Vagina (tissue), 2 donors: ENCODE results near the gene MYL3. TPM values are rescaled to one million over a fixed set of nuclear protein-coding genes. Genes with fewer than 3 reads are reported as not detected.

Experiments used
- DNase-seq, 2 donors: peaks; one replicate each; pipeline ENCODE4 v3.0.0-alpha.2; 2017; ENCODE audit errors: extremely low spot score in 2 of 2
- H3K27ac ChIP-seq: fragments of 200-600 bp; sonication (generic); one replicate; pipeline ENCODE4 v1.5.1; 2019
- H3K27me3 ChIP-seq: fragments of 200-600 bp; sonication (generic); one replicate; pipeline ENCODE4 v1.5.1; 2019
- H3K36me3 ChIP-seq, 2 donors: fragments of 200-600 bp; sonication (generic); one replicate each; pipeline ENCODE4 v1.5.1; 2017 to 2019
- H3K4me1 ChIP-seq: fragments of 200-600 bp; sonication (generic); one replicate; pipeline ENCODE4 v1.5.1; 2019
- H3K4me3 ChIP-seq, 2 donors: fragments of 200-600 bp; sonication (generic); 1 replicate in 1 of 2; 2 replicates in 1 of 2; pipeline ENCODE4 v1.5.1; 2016 to 2019
- H3K9me3 ChIP-seq: fragments of 200-600 bp; sonication (generic); one replicate; pipeline ENCODE4 v1.5.1; 2019
- POLR2A ChIP-seq, 2 donors: fragments of 450-650 bp; IDR thresholded peaks; one replicate each; pipeline ENCODE4 v1.6.1; 2017; ENCODE audit warnings: antibody characterized with exemption in 2 of 2, mild to moderate bottlenecking in 2 of 2, moderate library complexity in 2 of 2
- POLR2AphosphoS5 ChIP-seq, 2 donors: sonication (generic); formaldehyde crosslinking; IDR thresholded peaks; one replicate each; pipeline ENCODE4 v1.9.0; 2017; ENCODE audit warnings: antibody characterized with exemption in 2 of 2, mild to moderate bottlenecking in 2 of 2, low read depth in 1 of 2; ENCODE audit not compliant: insufficient read depth in 1 of 2
- intact Hi-C: fragments of 100-400 bp; cut with DNase I; formaldehyde crosslinking; loops from one replicate; pipeline ENCODE4 v1.15.1; 2023
- total RNA-seq: library from RNA; depleted of rRNA; stranded (reverse); fragments of >200 nt; gene quantifications from one replicate; pipeline ENCODE4 v1.2.3, GENCODE V29; 2016
- TF ChIP-seq, protein P1 (sequence below), 3 experiments: fragments of 450-650 bp in 2 of 3; fragments of 200-600 bp in 1 of 3; sonication (generic) in 1 of 3; IDR thresholded peaks; one replicate each; pipeline ENCODE4 v1.5.1; 2017 to 2019; ENCODE audit warnings: antibody characterized with exemption in 3 of 3, mild to moderate bottlenecking in 2 of 3, moderate library complexity in 2 of 3

Gene MYL3
- total RNA-seq, 1 donor from 2014 or later, result not detected

- no peak overlapping the region for H3K27ac ChIP-seq
- no peaks in the 10 kb centered on the region for H3K36me3 ChIP-seq
- peaks cover 54% of the 10 kb centered on the region for H3K4me1 ChIP-seq
- intact Hi-C loops, result loop anchor here (5.0 kb wide), 1 partner anchor 38 kb away; no protein-coding TSS in a partner anchor
- DNase-seq, result no peak
- H3K4me3 ChIP-seq, result no peak overlapping the region
- TF ChIP-seq POLR2A (IDR thresholded peaks at IDR 0.05) (no peak), POLR2AphosphoS5 (IDR thresholded peaks at IDR 0.05; ENCODE audit: insufficient read depth in 1 of 2, low read depth in 1 of 2) (no peak)
- TF ChIP-seq, protein P1, sequence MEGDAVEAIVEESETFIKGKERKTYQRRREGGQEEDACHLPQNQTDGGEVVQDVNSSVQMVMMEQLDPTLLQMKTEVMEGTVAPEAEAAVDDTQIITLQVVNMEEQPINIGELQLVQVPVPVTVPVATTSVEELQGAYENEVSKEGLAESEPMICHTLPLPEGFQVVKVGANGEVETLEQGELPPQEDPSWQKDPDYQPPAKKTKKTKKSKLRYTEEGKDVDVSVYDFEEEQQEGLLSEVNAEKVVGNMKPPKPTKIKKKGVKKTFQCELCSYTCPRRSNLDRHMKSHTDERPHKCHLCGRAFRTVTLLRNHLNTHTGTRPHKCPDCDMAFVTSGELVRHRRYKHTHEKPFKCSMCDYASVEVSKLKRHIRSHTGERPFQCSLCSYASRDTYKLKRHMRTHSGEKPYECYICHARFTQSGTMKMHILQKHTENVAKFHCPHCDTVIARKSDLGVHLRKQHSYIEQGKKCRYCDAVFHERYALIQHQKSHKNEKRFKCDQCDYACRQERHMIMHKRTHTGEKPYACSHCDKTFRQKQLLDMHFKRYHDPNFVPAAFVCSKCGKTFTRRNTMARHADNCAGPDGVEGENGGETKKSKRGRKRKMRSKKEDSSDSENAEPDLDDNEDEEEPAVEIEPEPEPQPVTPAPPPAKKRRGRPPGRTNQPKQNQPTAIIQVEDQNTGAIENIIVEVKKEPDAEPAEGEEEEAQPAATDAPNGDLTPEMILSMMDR (IDR thresholded peaks at IDR 0.05), result no peak
- H3K9me3 ChIP-seq, result no peaks in the 10 kb centered on the region
- H3K27me3 ChIP-seq, result no peaks in the 10 kb centered on the region
Observed at GRCh38 chr3:46869440-46869839, 6.2 kb upstream of the MYL3 start.

DNA sequence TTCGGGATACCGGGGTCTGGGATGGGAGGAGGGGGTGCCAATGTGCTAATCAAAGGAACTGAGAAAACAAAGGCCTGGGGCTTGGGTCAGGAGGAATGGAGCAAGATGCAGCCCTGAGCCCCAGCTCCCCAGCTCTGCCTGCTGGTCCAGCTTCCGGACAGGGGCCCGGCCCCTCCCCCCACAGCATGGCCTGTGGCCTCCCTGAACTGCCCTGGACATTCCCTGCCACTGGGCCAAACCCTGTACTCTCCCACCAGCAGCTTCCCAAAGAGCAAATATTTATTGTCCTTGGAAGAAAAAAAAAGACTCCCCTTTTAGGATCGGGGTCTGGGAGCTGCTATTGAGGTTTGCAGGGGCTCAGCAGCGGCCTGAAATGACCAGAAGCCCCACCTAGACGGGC lies 5.7 kb upstream of the MYL3 start:
- TF ChIP-seq POLR2A (IDR thresholded peaks at IDR 0.05), result no peak
- TF ChIP-seq, protein P1 (IDR thresholded peaks at IDR 0.05), result no peak
- TF ChIP-seq POLR2AphosphoS5 (IDR thresholded peaks at IDR 0.05; ENCODE audit: insufficient read depth in 1 of 2, low read depth in 1 of 2), result no peak
- Histone ChIP-seq H3K36me3 (no peaks in the 10 kb centered on the region), H3K27ac (no peak overlapping the region), H3K27me3 (no peaks in the 10 kb centered on the region), H3K4me3 (no peak overlapping the region), H3K4me1 (peaks cover 51% of the 10 kb centered on the region), H3K9me3 (no peaks in the 10 kb centered on the region)
- intact Hi-C loops, result loop anchor here (5.0 kb wide), 1 partner anchor 38 kb away; no protein-coding TSS in a partner anchor
- DNase-seq, result no peak

- H3K36me3 ChIP-seq, result no peaks in the 10 kb centered on the region
- TF ChIP-seq POLR2A (IDR thresholded peaks at IDR 0.05), result no peak
- TF ChIP-seq, protein P1 (IDR thresholded peaks at IDR 0.05), result no peak
- no peak for TF ChIP-seq POLR2AphosphoS5 (IDR thresholded peaks at IDR 0.05; ENCODE audit: insufficient read depth in 1 of 2, low read depth in 1 of 2)
- peak overlapping the region; percentile 66 for H3K27ac ChIP-seq
- no peaks in the 10 kb centered on the region for H3K27me3 ChIP-seq
- intact Hi-C loops, result loop anchor here (5.0 kb wide), 1 partner anchor 39 kb away; no protein-coding TSS in a partner anchor
- H3K4me3 ChIP-seq, result no peak overlapping the region
- H3K9me3 ChIP-seq, result no peaks in the 10 kb centered on the region
- peaks cover 44% of the 10 kb centered on the region for H3K4me1 ChIP-seq
- no peak for DNase-seq
Observed at GRCh38 chr3:46868287-46868686, 5.0 kb upstream of the MYL3 start.

DNA sequence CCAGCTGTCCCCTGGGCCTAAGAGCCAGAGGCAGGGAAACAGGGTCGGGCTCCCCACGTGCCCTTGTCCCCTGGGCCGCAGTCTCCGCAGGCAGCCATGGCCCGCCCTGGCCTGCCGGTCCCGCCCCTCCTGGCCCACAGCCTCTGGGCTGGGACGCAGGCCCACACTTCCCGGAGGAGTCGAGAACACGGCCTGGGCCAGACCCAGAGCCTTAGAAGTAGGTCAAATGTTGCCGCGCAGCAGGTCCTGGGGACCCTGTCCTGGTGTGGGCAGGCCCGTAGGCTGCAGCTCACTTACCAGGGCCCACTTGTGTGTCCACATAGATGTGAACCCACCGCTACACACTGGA lies 4.3 kb upstream of the MYL3 start:
- no peaks in the 10 kb centered on the region for H3K27me3 ChIP-seq
- TF ChIP-seq, protein P1 (IDR thresholded peaks at IDR 0.05), result no peak
- TF ChIP-seq POLR2AphosphoS5 (IDR thresholded peaks at IDR 0.05; ENCODE audit: insufficient read depth in 1 of 2, low read depth in 1 of 2), result peak; percentile 30 to 75
- H3K9me3 ChIP-seq, result no peaks in the 10 kb centered on the region
- peak overlapping the region; percentile 66 for H3K27ac ChIP-seq
- no peaks in the 10 kb centered on the region for H3K36me3 ChIP-seq
- DNase-seq, result no peak
- no peak overlapping the region for H3K4me3 ChIP-seq
- intact Hi-C loops, result loop anchor here (2.0 to 5.0 kb wide), 2 partner anchors 15 to 40 kb away; no protein-coding TSS in a partner anchor
- H3K4me1 ChIP-seq, result peaks cover 37% of the 10 kb centered on the region

DNA sequence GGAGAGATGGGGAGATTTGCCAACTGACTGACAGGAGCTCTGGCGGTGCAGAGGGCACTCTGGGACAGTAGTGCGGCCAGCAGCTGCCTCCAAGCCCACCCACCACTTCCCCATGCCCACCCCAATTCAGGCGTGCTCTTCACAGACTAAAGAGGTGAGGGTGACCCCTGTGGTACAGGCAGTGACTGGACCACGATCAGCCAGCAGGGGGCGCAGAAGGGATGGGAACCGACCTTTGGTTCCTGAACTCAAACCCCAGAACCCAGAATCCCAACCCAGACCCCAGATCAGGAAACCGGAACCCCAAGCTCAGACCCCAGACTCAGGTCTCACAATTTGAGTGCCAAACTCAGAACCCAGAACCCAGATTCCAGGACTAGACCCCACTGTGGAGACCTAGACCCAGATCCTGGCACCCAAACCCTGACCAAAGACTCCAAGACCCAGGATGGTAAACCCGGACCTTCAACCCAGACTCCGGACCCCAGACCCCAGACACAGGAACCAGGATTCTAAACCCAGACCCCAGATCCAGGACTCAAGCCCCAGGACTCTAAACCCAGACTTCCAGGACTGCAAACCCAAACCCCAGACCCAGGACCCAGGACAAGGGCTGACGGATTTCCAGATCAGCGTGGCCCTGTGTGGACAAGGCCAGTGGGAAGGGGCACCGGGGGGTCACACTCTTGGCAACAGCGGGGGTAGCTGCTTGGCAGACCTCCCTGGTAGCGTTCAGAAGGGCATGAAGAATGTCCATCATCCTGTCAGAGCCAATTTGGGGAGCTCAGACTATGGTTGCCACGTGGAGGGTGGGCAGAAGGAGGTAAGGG lies 3.7 kb upstream of the MYL3 start:
- Histone ChIP-seq H3K27me3 (no peaks in the 10 kb centered on the region), H3K27ac (peak overlapping the region; percentile 66), H3K4me3 (no peak overlapping the region), H3K4me1 (peaks cover 36% of the 10 kb centered on the region), H3K36me3 (no peaks in the 10 kb centered on the region), H3K9me3 (no peaks in the 10 kb centered on the region)
- TF ChIP-seq POLR2A (IDR thresholded peaks at IDR 0.05), result no peak
- TF ChIP-seq, protein P1 (IDR thresholded peaks at IDR 0.05), result peak; percentile 77 to 93 (median 91)
- intact Hi-C loops, result loop anchor here (2.0 to 5.0 kb wide), 2 partner anchors 16 to 40 kb away; no protein-coding TSS in a partner anchor
- no peak for DNase-seq
